ENCODE data around the gene SLC38A3. TPM values are rescaled to one million over a fixed set of nuclear protein-coding genes. Genes with fewer than 3 reads are reported as not detected.
"Not testable (repeated sequence)": the region's sequence is repeated elsewhere in the genome, so short reads cannot be mapped to it uniquely, and the experiment has no call there.

The SLC38A3 gene
- total and polyA plus RNA-seq, 4 experiments from 2014 or later: not detected

DNA sequence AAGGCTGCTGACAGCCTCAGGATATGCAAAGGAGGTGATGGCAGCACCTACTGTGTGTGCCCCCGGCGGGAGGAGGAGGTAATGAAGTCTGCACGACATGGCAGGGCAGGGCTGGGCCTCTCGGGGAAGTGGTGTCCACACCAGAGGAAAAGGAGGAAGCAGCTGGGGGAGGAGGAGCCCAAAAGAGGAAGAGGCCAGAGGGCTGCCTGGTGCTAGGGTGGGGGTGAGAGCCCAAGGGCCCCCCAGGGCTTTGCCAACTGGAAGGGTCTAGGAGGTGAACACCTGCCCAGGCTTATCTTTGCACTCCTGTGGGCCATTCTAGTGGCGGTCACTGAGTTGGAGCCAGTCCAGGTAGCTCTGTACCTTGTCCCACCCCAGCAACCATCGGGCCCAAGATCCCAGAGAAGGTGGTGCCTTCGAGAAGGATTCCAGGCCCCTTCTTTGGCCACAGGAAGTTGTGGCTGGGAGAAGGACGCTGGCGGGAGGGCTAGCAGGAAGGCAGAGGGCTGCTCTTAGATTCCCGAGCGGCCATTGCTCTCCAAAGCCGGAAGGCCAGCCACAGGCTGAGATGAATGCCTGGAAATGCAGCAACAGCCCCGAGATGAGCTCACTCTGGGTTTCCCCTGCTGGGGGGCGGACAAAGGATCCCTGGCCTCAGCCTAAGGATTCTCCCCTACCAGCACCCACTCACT, 37.9 kb downstream of the SLC38A3 start:
- H3K4me1 Mint-ChIP-seq: peaks cover 48 to 92% (median 73%) of the 10 kb centered on the region in 4 donors
- peak overlapping the region; percentile 76 for H3K27ac ChIP-seq (ENCODE audit: low read depth, low read length)
- POLR2A ChIA-PET (ENCODE audit: partially characterized antibody): interaction anchor here (1.2 to 11.2 kb wide), 3 partner anchors 15 to 85 kb away, joined by 3 to 150 read pairs (median 4); partner anchors contain the start of genes IFRD2 and TUSC2
- peaks cover 0 to 38% of the 10 kb centered on the region in 2 donors for H3K36me3 Mint-ChIP-seq
- H3K9me3 Mint-ChIP-seq: no peaks in the 10 kb centered on the region
- H3K27ac Mint-ChIP-seq: peak overlapping the region; percentile 87 to 96 (median 94)
- no peak overlapping the region for H3K4me3 ChIP-seq (ENCODE audit: low read length in 2 of 2)
- peaks cover 18% of the 10 kb centered on the region for H3K36me3 ChIP-seq (ENCODE audit: insufficient read depth, low read length)
- no peaks in the 10 kb centered on the region for H3K27me3 ChIP-seq (ENCODE audit: insufficient read depth, low read length)
- peak in 2 of 5 donors; percentile 17 to 76 for DNase-seq
- intact Hi-C loops (cut with micrococcal nuclease): no loop called here
- peak overlapping the region in 7 of 8 donors; percentile 71 to 84 (median 76) for H3K4me3 Mint-ChIP-seq
- no peaks in the 10 kb centered on the region for H3K27me3 Mint-ChIP-seq
- CTCF ChIA-PET (ENCODE audit: partially characterized antibody): interaction anchor here (0.7 to 10.2 kb wide), 7 partner anchors 16 to 104 kb away, joined by 3 to 127 read pairs (median 3); no protein-coding TSS in a partner anchor
- H3K4me1 ChIP-seq (ENCODE audit: insufficient read depth, low read length): peaks cover 96% of the 10 kb centered on the region
- no peaks in the 10 kb centered on the region for H3K9me3 ChIP-seq (ENCODE audit: control insufficient read depth in 1 of 2, low read length in 2 of 2)

DNA sequence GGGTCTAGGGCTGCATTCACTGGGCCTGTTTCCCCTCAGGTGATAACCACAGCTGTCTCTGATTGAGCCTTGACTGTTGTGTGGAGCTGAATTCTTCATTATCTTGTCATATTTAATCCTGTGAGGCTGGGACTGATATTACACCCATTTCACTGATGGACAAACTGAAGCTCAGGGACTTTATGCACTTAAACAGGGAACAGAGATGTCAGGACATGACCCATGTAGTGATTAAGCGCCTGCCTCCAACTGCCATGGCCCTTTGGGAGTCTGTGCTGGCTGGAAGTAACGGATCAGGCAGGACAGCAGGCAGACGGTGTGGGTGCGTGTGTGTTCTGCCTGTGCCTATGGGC, 38.4 kb downstream of the SLC38A3 start:
- Histone ChIP-seq H3K36me3 (ENCODE audit: insufficient read depth, low read length) (peaks cover 18% of the 10 kb centered on the region), H3K9me3 (ENCODE audit: control insufficient read depth in 1 of 2, low read length in 2 of 2) (no peaks in the 10 kb centered on the region), H3K27ac (ENCODE audit: low read depth, low read length) (peak overlapping the region; percentile 76), H3K4me1 (ENCODE audit: insufficient read depth, low read length) (peaks cover 96% of the 10 kb centered on the region), H3K4me3 (ENCODE audit: low read length in 2 of 2) (no peak overlapping the region), H3K27me3 (ENCODE audit: insufficient read depth, low read length) (no peaks in the 10 kb centered on the region)
- Mint-ChIP-seq H3K27me3 (no peaks in the 10 kb centered on the region), H3K36me3 (peaks cover 0 to 39% of the 10 kb centered on the region in 2 donors), H3K4me3 (peak overlapping the region in 4 of 8 donors; percentile 21 to 49 (median 44)), H3K9me3 (no peaks in the 10 kb centered on the region), H3K4me1 (peaks cover 50 to 90% (median 72%) of the 10 kb centered on the region in 4 donors), H3K27ac (peak overlapping the region; percentile 72 to 96 (median 81))
- intact Hi-C loops (cut with micrococcal nuclease): no loop called here
- CTCF ChIA-PET (ENCODE audit: partially characterized antibody): interaction anchor here (0.6 to 10.2 kb wide), 11 partner anchors 7 to 1694 kb away, joined by 3 to 127 read pairs (median 4); partner anchors contain the start of gene GNAI2
- POLR2A ChIA-PET (ENCODE audit: partially characterized antibody): interaction anchor here (1.9 to 11.2 kb wide), 2 partner anchors 15 to 49 kb away, joined by 4 to 150 read pairs; partner anchors contain the start of gene IFRD2
- no peak for DNase-seq

DNA sequence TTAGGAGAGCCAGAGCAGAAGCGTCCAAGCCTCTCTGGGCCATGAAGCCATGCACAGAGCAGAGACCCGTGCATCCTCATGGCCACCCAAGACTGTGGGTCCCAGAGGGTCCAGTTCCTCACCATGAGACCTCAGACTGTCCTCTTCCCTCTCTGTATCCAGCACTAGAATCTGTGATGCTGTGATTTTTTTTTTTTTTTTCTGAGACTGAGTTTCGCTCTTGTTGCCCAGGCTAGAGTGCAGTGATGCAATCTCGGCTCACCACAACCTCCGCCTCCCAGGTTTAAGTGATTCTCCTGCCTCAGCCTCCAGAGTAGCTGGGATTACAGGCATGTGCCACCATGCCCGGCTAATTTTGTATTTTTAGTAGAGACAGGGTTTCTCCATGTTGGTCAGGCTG, 39.7 kb downstream of the SLC38A3 start:
- Mint-ChIP-seq H3K4me3 (peak overlapping the region in 5 of 8 donors; percentile 13 to 79 (median 62)), H3K27ac (peak overlapping the region in 6 of 7 donors; percentile 72 to 97 (median 92)), H3K4me1 (peaks cover 43 to 88% (median 68%) of the 10 kb centered on the region in 4 donors), H3K36me3 (peaks cover 0 to 34% of the 10 kb centered on the region in 2 donors)
- CTCF ChIA-PET (ENCODE audit: partially characterized antibody): interaction anchor here (4.1 to 10.2 kb wide), 3 partner anchors 8 to 51 kb away, joined by 29 to 127 read pairs (median 65); partner anchors contain the start of gene GNAI2
- Histone ChIP-seq H3K36me3 (ENCODE audit: insufficient read depth, low read length) (peaks cover 12% of the 10 kb centered on the region), H3K27ac (ENCODE audit: low read depth, low read length) (peak overlapping the region; percentile 76), H3K4me1 (ENCODE audit: insufficient read depth, low read length) (peaks cover 96% of the 10 kb centered on the region)
- intact Hi-C loops (cut with micrococcal nuclease); H3K27me3 Mint-ChIP-seq; H3K4me3 ChIP-seq (ENCODE audit: low read length in 2 of 2); DNase-seq; H3K9me3 Mint-ChIP-seq; H3K9me3 ChIP-seq (ENCODE audit: control insufficient read depth in 1 of 2, low read length in 2 of 2); H3K27me3 ChIP-seq (ENCODE audit: insufficient read depth, low read length): not testable (repeated sequence)
- POLR2A ChIA-PET (ENCODE audit: partially characterized antibody): interaction anchor here (1.0 to 11.2 kb wide), 4 partner anchors 8 to 55 kb away, joined by 3 to 150 read pairs (median 38); partner anchors contain the start of genes GNAI2, HYAL3 and NAA80

DNA sequence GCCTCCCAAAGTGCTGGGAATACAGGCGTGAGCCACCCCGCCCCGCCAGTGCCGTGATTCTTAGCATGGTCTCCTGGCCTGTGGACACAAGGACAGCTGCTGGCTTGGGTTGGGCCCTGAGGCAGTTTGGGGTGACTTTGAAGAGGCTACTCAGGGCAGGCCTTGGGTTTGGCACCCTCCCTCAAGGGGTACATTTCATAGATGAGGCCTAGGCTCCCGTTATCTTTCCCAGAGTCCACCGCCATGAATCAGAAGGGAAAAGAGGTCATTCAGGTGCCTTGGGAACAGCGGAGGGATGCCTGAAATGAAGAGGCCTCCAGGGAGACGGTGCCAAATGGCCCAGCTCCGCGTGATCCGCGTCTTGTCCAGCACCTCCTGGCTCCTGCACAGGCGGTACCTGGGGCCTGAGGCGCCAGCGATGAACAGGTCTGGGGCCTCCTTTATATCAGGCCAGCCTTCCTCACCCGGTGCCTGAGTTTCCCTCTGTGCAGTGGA, 40.2 kb downstream of the SLC38A3 start:
- Histone ChIP-seq H3K4me1 (ENCODE audit: insufficient read depth, low read length) (peaks cover 96% of the 10 kb centered on the region), H3K27me3 (ENCODE audit: insufficient read depth, low read length) (no peaks in the 10 kb centered on the region), H3K36me3 (ENCODE audit: insufficient read depth, low read length) (peaks cover 12% of the 10 kb centered on the region), H3K9me3 (ENCODE audit: control insufficient read depth in 1 of 2, low read length in 2 of 2) (no peaks in the 10 kb centered on the region), H3K27ac (ENCODE audit: low read depth, low read length) (peak overlapping the region; percentile 76), H3K4me3 (ENCODE audit: low read length in 2 of 2) (peak overlapping the region in 1 of 2 donors; percentile 44)
- POLR2A ChIA-PET (ENCODE audit: partially characterized antibody): interaction anchor here (1.3 to 11.2 kb wide), 3 partner anchors 8 to 54 kb away, joined by 3 to 150 read pairs (median 70); partner anchors contain the start of genes GNAI2, HYAL3 and NAA80
- Mint-ChIP-seq H3K4me1 (peaks cover 42 to 88% (median 68%) of the 10 kb centered on the region in 4 donors), H3K36me3 (peaks cover 0 to 34% of the 10 kb centered on the region in 2 donors), H3K27me3 (no peaks in the 10 kb centered on the region), H3K27ac (peak overlapping the region; percentile 74 to 98 (median 95)), H3K4me3 (peak overlapping the region in 5 of 8 donors; percentile 76 to 88 (median 81)), H3K9me3 (no peaks in the 10 kb centered on the region)
- intact Hi-C loops (cut with micrococcal nuclease): no loop called here
- DNase-seq: no peak
- CTCF ChIA-PET (ENCODE audit: partially characterized antibody): interaction anchor here (1.8 to 5.1 kb wide), 3 partner anchors 9 to 125 kb away, joined by 4 to 65 read pairs (median 6); partner anchors contain the start of gene GNAI2

DNA sequence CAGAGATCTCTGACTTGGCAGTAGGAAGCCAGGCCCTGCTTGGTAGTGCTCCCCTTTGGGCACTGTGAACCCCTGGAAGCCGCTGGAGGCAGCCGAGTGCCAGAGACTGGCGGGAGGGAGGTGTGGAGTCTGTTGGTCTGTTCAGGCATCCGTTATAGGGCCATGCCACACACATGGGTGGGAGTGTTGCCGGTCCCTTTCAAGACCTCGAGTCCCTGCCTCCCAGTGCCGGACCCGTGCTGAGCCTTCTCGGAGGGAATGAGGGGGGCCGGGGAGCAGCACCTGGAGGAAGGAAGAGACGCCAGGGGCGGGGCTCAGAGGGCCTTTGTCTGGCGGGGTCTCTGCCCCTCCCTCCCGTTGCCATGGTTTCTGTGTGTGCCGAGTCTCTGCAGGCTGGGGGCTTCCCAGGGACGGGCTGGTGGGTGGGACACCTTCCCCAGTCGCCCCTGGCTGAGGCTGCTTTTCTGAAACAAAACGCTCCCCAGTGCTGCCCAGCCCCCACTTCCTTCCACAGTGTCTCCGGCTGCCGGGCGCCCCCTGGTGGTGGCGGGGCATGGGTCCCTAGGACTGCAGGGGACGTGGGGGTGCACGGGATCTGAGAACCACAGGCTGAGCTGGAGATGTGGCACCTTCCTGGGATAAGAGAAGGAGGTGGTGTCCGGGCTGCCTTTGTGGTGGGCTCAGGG, 40.9 kb downstream of the SLC38A3 start:
- POLR2A ChIA-PET (ENCODE audit: partially characterized antibody): interaction anchor here (1.1 to 11.2 kb wide), 10 partner anchors 9 to 82 kb away, joined by 4 to 150 read pairs (median 10); partner anchors contain the start of genes GNAI2, HYAL3, IFRD2 and NAA80
- intact Hi-C loops (cut with micrococcal nuclease): loop anchor here (1.0 kb wide), 5 partner anchors 8 to 52 kb away; partner anchors contain the start of gene IFRD2
- Mint-ChIP-seq H3K4me1 (peaks cover 44 to 89% (median 71%) of the 10 kb centered on the region in 4 donors), H3K36me3 (peaks cover 0 to 36% of the 10 kb centered on the region in 2 donors), H3K9me3 (no peaks in the 10 kb centered on the region), H3K27me3 (no peaks in the 10 kb centered on the region), H3K4me3 (peak overlapping the region; percentile 75 to 88 (median 80)), H3K27ac (peak overlapping the region; percentile 92 to 98 (median 95))
- peak; percentile 89 to 94 (median 92) for DNase-seq
- Histone ChIP-seq H3K9me3 (ENCODE audit: control insufficient read depth in 1 of 2, low read length in 2 of 2) (no peaks in the 10 kb centered on the region), H3K36me3 (ENCODE audit: insufficient read depth, low read length) (peaks cover 17% of the 10 kb centered on the region), H3K4me1 (ENCODE audit: insufficient read depth, low read length) (peaks cover 97% of the 10 kb centered on the region), H3K4me3 (ENCODE audit: low read length in 2 of 2) (peak overlapping the region; percentile 24 to 44), H3K27me3 (ENCODE audit: insufficient read depth, low read length) (no peaks in the 10 kb centered on the region), H3K27ac (ENCODE audit: low read depth, low read length) (peak overlapping the region; percentile 76)
- CTCF ChIA-PET (ENCODE audit: partially characterized antibody): interaction anchor here (0.7 to 6.4 kb wide), 28 partner anchors 9 to 156 kb away, joined by 3 to 238 read pairs (median 4); partner anchors contain the start of genes GNAI2, GNAT1, HYAL3 and LSMEM2

DNA sequence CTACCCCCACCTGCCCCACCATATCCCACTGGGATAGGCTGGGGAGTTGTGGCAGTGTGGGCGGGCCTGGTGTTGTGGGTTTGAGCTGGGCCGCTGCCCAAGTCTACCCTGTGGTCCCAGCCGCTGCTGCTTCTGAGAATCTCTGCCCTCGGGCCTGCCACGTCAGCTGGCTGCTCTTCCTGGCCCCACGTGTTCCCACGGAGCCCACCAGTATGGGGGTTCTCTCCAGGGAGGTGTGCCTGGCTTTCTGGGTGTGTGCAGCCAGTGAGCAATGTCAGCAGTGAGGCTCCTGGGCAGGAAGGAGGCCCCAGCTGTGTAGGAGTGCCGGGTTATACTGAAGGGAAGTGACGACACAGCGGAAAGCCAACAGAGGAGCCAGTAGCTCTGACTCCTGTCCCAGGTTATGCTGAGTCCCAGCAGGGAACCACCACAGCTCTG, 41.5 kb downstream of the SLC38A3 start:
- peaks cover 22% of the 10 kb centered on the region for H3K36me3 ChIP-seq (ENCODE audit: insufficient read depth, low read length)
- H3K4me1 Mint-ChIP-seq: peaks cover 45 to 89% (median 70%) of the 10 kb centered on the region in 4 donors
- intact Hi-C loops (cut with micrococcal nuclease): loop anchor here (1.0 kb wide), 5 partner anchors 8 to 52 kb away; partner anchors contain the start of gene IFRD2
- no peaks in the 10 kb centered on the region for H3K27me3 ChIP-seq (ENCODE audit: insufficient read depth, low read length)
- ChIA-PET POLR2A (ENCODE audit: partially characterized antibody) (interaction anchor here (0.7 to 11.2 kb wide), 13 partner anchors 9 to 111 kb away, joined by 3 to 150 read pairs (median 8); partner anchors contain the start of genes GNAI2, HYAL3, IFRD2 and NAA80), CTCF (ENCODE audit: partially characterized antibody) (interaction anchor here (0.7 to 6.4 kb wide), 29 partner anchors 10 to 156 kb away, joined by 3 to 238 read pairs (median 4); partner anchors contain the start of genes GNAI2, GNAT1, HYAL3 and LSMEM2)
- no peaks in the 10 kb centered on the region for H3K27me3 Mint-ChIP-seq
- peak overlapping the region; percentile 24 to 44 for H3K4me3 ChIP-seq (ENCODE audit: low read length in 2 of 2)
- peak overlapping the region; percentile 76 for H3K27ac ChIP-seq (ENCODE audit: low read depth, low read length)
- DNase-seq: peak; percentile 80 to 95 (median 84)
- H3K4me1 ChIP-seq (ENCODE audit: insufficient read depth, low read length): peaks cover 97% of the 10 kb centered on the region
- H3K9me3 Mint-ChIP-seq: no peaks in the 10 kb centered on the region
- no peaks in the 10 kb centered on the region for H3K9me3 ChIP-seq (ENCODE audit: control insufficient read depth in 1 of 2, low read length in 2 of 2)
- peaks cover 0 to 36% of the 10 kb centered on the region in 2 donors for H3K36me3 Mint-ChIP-seq
- H3K27ac Mint-ChIP-seq: peak overlapping the region; percentile 92 to 98 (median 95)
- peak overlapping the region; percentile 75 to 88 (median 80) for H3K4me3 Mint-ChIP-seq
